Testis (tissue), 3 donors: Measurements from ENCODE around the gene SNAI1. TPM values are rescaled to one million over a fixed set of nuclear protein-coding genes. Genes with fewer than 3 reads are reported as not detected.

Experiments
- DNase-seq: peaks from one replicate; pipeline ENCODE4 v3.0.0-alpha.2; 2019
- H3K27ac ChIP-seq, 2 donors: fragments of 200-600 bp; sonication (generic); one replicate each; pipeline ENCODE4 v1.5.1; 2019
- H3K27me3 ChIP-seq: fragments of 200-600 bp; sonication (generic); one replicate; pipeline ENCODE4 v1.5.1; 2019
- H3K36me3 ChIP-seq: fragments of 200-600 bp; sonication (generic); one replicate; pipeline ENCODE4 v1.5.1; 2017; ENCODE audit warnings: low read depth; ENCODE audit errors: missing control alignments
- H3K4me1 ChIP-seq: fragments of 200-600 bp; sonication (generic); one replicate; pipeline ENCODE4 v1.5.1; 2019
- H3K4me3 ChIP-seq, 2 donors: fragments of 200-600 bp; sonication (generic); one replicate each; pipeline ENCODE4 v1.5.1; 2017 to 2019
- H3K9me3 ChIP-seq: fragments of 200-600 bp; sonication (generic); one replicate; pipeline ENCODE4 v1.5.1; 2017
- CTCF ChIP-seq, 3 experiments: fragments of 450-650 bp in 2 of 3; fragments of 200-600 bp in 1 of 3; sonication (generic) in 1 of 3; IDR thresholded peaks; one replicate each; pipeline ENCODE4 v1.5.1; 2016 to 2019; ENCODE audit warnings: antibody characterized with exemption in 3 of 3, mild to moderate bottlenecking in 2 of 3, moderate library complexity in 1 of 3
- POLR2A ChIP-seq: fragments of 450-650 bp; IDR thresholded peaks from one replicate; pipeline ENCODE4 v1.6.1; 2017; ENCODE audit warnings: antibody characterized with exemption, mild to moderate bottlenecking, moderate library complexity
- WGBS, 2 donors: methylation state at CpG; one replicate each; pipeline ENCODE4 v1.1.5; 2018; 5-methylcytosine and 5-hydroxymethylcytosine counted together
- intact Hi-C: fragments of 100-400 bp; cut with DNase I; formaldehyde crosslinking; loops from one replicate; pipeline ENCODE4 v1.15.1; 2023; ENCODE audit warnings: low total_unique reads
- polyA plus RNA-seq: library from polyadenylated mRNA; stranded (reverse); fragments of 350-450 nt; fragmentation: Illumina TruSeq; extraction: RNeasy Lipid Tissue Mini Kit (QIAGEN cat#74804); gene quantifications from one replicate; pipeline ENCODE4 v1.2.3, GENCODE V29; 2014; ENCODE audit warnings: low read depth, low replicate concordance; ENCODE audit not compliant: insufficient read depth
- total RNA-seq, 2 donors: library from RNA; depleted of rRNA; stranded (reverse); fragments of >200 nt; gene quantifications; one replicate each; pipeline ENCODE4 v1.2.3, GENCODE V29; 2016

SNAI1 gene
- total and polyA plus RNA-seq, 3 donors from 2014 or later, result 4.0 to 7.6 (median 7.0) TPM

DNA sequence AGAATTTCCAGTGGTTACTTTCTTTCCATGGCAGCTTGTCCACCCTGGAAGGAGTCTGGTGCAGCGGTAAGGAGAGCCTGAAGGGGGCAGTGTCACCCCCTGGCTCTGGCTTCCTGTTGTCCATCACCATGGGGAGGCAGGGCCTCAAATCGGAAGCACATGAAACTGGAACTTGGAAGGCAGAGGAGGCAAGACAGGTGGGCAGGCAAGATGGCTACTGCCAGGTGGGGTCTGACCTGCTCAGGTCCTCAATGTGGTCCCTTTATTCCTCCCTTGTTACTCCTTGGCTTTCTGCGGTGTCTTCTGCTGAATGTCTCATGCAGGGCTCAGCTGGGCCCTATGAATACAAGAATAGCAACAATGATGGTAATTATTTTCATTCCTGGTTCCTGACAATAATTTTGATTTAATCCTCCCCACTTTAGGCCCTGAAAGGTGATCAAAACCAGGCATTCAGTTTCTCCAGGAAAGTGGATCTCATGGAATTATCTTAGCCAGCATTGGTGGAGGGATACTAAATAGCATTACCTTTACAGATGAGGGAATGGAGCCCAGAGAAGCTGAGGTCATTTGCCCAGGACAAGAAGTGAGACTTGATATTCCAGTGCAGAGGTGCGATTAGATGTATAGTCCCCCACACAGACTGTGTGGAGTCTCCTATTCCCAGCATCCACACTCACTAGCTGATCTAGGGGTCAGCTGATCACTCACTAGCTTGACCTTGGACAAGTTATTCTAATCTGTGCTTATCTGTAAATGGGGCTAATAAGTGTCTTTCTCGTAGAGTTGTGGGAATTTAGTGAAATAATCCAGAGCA is 17.6 kb upstream of the SNAI1 start:
- H3K4me3 ChIP-seq, result no peak overlapping the region

GRCh38 chr20:49965781-49966305 is 16.9 kb upstream of the SNAI1 start:
- peak overlapping the region; percentile 3 to 36 for H3K27ac ChIP-seq
- no peaks in the 10 kb centered on the region for H3K27me3 ChIP-seq
- intact Hi-C loops, result no loop called here
- no peaks in the 10 kb centered on the region for H3K36me3 ChIP-seq
- H3K4me3 ChIP-seq, result no peak overlapping the region
- H3K4me1 ChIP-seq, result peaks cover 8% of the 10 kb centered on the region
- TF ChIP-seq CTCF (IDR thresholded peaks at IDR 0.05) (no peak), POLR2A (no peak)
- WGBS, 2 donors, result 81% methylated on average over 9 of the region's 9 CpGs
- H3K9me3 ChIP-seq, result no peaks in the 10 kb centered on the region
- no peak for DNase-seq

More for the DNA sequence above, 17.6 kb upstream of the SNAI1 start:
- TF ChIP-seq CTCF (IDR thresholded peaks at IDR 0.05) (peak in 2 of 3 experiments; percentile 34 to 45), POLR2A (no peak)
- intact Hi-C loops, result no loop called here
- Histone ChIP-seq H3K27me3 (no peaks in the 10 kb centered on the region), H3K27ac (peak overlapping the region in 1 of 2 donors; percentile 3), H3K9me3 (no peaks in the 10 kb centered on the region), H3K4me1 (peaks cover 8% of the 10 kb centered on the region), H3K36me3 (no peaks in the 10 kb centered on the region)
- WGBS, 2 donors, result 62 to 77% methylated on average over 5 of the region's 5 CpGs
- peak; percentile 64 for DNase-seq

- intact Hi-C loops, result no loop called here
- TF ChIP-seq POLR2A (no peak), CTCF (IDR thresholded peaks at IDR 0.05) (no peak)
- Histone ChIP-seq H3K4me1 (peaks cover 8% of the 10 kb centered on the region), H3K27me3 (no peaks in the 10 kb centered on the region), H3K27ac (no peak overlapping the region), H3K9me3 (no peaks in the 10 kb centered on the region), H3K36me3 (no peaks in the 10 kb centered on the region), H3K4me3 (no peak overlapping the region)
- WGBS, 2 donors, result 85 to 88% methylated on average over 2 of the region's 2 CpGs
- DNase-seq, result no peak
Observed at GRCh38 chr20:49966861-49967260, 15.9 kb upstream of the SNAI1 start.

DNA sequence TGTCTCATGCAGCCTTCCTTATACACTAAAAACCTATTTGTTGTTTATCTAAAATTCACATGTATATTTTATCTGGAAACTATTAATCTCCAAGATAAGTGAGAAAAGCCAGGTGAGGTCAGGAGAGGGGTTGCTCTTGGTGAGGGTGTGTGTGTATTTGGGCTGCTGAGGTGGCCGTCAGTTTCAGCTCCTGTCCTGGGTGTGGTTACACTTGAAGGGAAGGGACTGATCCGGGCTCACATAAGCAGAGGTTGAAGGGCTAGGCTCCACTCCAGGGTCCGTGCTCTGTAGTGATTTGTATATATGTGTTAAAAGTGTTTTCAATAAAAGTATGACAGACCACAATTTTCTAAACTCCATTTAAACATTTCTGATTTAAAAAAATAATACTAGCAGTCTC is 13.5 kb upstream of the SNAI1 start:
- no peak for TF ChIP-seq POLR2A
- TF ChIP-seq CTCF (IDR thresholded peaks at IDR 0.05), result no peak
- intact Hi-C loops, result no loop called here
- Histone ChIP-seq H3K9me3 (no peaks in the 10 kb centered on the region), H3K27ac (no peak overlapping the region), H3K27me3 (no peaks in the 10 kb centered on the region), H3K4me1 (peaks cover 8% of the 10 kb centered on the region), H3K36me3 (no peaks in the 10 kb centered on the region), H3K4me3 (no peak overlapping the region)
- DNase-seq, result no peak
- 58 to 68% methylated on average over 3 of the region's 3 CpGs for whole genome bisulfite sequencing, 2 donors
